Hematopoietic multipotent progenitor cell treated with erythropoietin and hydrocortisone succinate and interleukin-3 and kit ligand, for 17 days (in vitro differentiated cells): Measurements from ENCODE around the gene MISP.

ENCODE experiments used
- DNase-seq: peaks from one replicate; pipeline ENCODE4 v3.0.0-alpha.2; 2015; ENCODE audit warnings: low spot score

The MISP gene

DNA sequence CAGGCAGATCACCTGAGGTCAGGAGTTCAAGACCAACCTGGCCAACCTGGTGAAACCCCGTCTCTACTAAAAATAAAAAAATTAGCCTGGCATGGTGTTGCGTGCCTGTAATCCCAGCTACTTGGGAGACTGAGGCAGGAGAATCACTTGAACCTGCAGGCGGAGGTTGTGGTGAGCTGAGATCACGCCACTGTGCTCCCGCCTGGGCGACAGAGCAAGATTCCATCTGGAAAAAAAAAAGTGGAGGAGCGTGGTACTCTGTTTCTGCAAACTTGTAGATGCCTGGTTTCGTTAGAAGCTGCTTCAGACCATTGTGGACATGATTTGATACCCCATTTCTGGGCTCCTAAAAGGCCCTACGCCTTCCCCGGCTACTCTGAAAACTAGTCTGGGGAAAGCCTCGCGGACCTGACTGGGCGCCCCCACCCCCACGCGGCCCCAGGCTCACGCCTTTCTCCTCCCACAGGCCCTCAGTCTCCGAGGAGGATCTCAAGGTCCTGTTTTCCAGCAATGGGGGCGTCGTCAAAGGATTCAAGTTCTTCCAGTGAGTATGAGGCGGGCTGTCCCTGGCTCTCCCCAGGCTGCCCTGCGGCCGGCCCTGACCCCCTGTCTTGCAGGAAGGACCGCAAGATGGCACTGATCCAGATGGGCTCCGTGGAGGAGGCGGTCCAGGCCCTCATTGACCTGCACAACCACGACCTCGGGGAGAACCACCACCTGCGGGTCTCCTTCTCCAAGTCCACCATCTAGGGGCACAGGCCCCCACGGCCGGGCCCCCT lies 59.4 kb downstream of the MISP start:
- DNase-seq = no peak

DNA sequence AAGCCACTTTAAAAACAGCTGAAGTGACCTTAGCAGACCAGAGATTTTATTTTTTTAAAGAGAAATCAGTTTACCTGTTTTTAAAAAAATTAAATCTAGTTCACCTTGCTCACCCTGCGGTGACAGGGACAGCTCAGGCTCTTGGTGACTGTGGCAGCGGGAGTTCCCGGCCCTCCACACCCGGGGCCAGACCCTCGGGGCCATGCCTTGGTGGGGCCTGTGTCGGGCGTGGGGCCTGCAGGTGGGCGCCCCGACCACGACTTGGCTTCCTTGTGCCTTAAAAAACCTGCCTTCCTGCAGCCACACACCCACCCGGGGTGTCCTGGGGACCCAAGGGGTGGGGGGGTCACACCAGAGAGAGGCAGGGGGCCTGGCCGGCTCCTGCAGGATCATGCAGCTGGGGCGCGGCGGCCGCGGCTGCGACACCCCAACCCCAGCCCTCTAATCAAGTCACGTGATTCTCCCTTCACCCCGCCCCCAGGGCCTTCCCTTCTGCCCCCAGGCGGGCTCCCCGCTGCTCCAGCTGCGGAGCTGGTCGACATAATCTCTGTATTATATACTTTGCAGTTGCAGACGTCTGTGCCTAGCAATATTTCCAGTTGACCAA lies 60.1 kb downstream of the MISP start:
- no peak for DNase-seq

DNA sequence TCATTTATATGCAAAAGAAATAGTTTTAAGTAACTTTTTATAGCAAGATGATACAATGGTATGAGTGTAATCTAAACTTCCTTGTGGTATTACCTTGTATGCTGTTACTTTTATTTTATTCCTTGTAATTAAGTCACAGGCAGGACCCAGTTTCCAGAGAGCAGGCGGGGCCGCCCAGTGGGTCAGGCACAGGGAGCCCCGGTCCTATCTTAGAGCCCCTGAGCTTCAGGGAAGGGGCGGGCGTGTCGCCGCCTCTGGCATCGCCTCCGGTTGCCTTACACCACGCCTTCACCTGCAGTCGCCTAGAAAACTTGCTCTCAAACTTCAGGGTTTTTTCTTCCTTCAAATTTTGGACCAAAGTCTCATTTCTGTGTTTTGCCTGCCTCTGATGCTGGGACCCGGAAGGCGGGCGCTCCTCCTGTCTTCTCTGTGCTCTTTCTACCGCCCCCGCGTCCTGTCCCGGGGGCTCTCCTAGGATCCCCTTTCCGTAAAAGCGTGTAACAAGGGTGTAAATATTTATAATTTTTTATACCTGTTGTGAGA lies 60.7 kb downstream of the MISP start:
- DNase-seq = no peak

DNA sequence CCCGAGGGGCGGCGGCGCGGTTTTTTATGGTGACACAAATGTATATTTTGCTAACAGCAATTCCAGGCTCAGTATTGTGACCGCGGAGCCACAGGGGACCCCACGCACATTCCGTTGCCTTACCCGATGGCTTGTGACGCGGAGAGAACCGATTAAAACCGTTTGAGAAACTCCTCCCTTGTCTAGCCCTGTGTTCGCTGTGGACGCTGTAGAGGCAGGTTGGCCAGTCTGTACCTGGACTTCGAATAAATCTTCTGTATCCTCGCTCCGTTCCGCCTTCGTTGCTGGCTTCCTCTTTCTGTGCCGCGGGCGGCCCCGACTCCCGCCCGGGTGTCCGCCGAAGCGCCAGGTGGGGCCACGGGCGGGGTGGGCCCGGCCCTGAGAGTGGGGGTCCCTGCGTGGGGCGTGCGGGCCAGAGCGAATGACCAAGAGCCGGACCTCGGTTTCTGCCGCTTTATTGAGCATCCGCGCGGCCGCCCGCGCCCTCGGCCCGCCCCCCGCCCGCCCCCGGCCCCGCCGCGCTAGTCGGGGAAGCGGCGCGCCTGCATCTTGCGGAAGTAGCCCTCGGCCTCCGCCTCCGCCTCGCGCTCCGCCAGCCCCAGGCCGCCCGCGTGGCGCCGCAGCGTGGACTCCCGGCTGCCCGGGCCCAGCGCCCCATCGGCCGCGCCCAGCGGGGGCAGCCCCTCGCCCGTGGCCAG lies 61.3 kb downstream of the MISP start:
- DNase-seq = no peak

DNA sequence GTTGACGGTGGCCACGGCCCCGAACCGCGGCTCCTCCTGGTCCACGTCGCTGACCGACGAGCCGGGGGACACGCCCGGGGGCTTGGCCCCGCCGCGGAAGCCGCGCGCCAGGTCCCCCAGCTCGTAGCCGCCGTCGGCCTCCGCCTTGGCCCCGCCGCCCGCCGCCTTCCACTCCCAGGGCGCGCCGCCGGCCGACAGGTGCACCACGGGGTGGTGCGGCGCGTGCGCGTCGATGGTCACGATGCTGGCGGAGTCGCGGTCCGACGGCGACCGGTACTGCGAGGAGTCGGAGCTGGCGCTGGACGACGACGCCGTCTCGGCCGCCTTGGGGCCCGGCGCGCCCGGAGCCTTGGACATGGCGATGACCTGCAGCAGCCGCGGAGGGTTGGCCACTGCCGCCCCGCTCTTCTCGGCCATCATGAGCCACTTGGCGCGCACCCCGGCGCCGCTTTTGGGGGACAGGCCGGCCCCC lies 61.9 kb downstream of the MISP start:
- DNase-seq = no peak

DNA sequence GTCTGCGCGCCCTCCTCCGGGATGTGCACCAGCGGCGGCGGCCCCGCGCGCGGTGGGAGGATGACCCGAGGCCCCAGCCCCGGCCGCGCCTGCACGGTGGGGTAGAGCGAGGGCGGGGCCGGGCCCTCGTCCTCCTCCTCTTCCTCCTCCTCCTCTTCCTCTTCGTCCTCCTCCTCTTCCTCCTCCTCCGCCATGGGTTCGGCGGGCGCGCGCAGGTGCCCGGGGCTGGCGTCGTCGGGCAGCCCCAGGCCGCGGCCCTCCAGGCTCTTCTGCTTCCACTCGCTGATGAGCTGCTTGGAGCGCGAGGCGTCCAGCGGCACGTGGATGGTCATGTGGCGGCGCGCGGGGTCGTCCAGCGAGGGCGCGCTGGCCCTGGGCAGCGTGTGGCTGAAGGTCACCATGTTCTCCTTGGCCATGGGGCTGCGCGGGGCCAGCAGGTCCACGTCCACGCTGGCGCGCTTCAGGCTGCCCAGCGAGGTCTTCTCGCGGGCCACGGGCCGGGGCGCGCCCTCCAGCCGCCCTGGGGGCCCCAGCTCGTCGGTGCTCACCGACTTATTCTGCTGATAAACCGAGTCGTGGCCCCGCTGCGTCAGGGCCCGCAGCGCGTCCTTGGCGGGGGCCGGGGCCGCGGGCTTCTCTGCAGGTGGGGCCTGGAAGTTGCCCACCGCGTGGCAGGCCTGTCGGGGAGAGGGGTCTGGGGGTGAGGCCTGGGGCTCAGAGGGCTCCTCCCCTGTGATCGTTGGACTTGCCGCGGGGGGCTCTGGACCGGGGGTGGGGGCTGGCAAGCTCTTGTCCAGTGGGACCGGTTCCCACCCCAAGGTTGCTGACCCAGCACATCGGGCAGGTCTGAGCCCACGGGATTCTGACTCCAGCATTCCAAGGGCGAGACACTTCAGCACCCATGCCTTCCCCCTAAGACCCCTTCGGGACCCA lies 62.6 kb downstream of the MISP start:
- no peak for DNase-seq
